Mucosa of descending colon (tissue), 3 donors: ENCODE data around the gene PACRG. TPM values are rescaled to one million over a fixed set of nuclear protein-coding genes. Genes with fewer than 3 reads are reported as not detected.
"Not testable (repeated sequence)": the region's sequence is repeated elsewhere in the genome, so short reads cannot be mapped to it uniquely, and the experiment has no call there.

ENCODE experiments used
- ATAC-seq: fragments of 200-7000 bp; cut with Tn5 transposase; one replicate; pipeline ENCODE4 v1.9.1; 2020; ENCODE audit warnings: mild to moderate bottlenecking, moderate library complexity
- DNase-seq, 3 donors: peaks; one replicate each; pipeline ENCODE4 v3.0.0-alpha.2; 2020
- H3K36me3 ChIP-seq: fragments of 200-600 bp; one replicate; pipeline ENCODE4 v1.8.0; 2021; ENCODE audit warnings: low read depth, mild to moderate bottlenecking
- H3K4me1 ChIP-seq: fragments of 200-600 bp; one replicate; pipeline ENCODE4 v1.8.0; 2021; ENCODE audit warnings: low read depth, mild to moderate bottlenecking
- H3K4me3 ChIP-seq: fragments of 200-600 bp; one replicate; pipeline ENCODE4 v1.8.0; 2021; ENCODE audit warnings: mild to moderate bottlenecking
- H3K9me3 ChIP-seq: fragments of 200-600 bp; one replicate; pipeline ENCODE4 v1.8.0; 2021; ENCODE audit warnings: mild to moderate bottlenecking
- intact Hi-C, 2 donors: fragments of 100-400 bp; cut with DNase I in 1 of 2; cut with micrococcal nuclease in 1 of 2; formaldehyde crosslinking; loops; one replicate each; pipeline versions ENCODE4 v1.11.0 to v1.11.1; 2022; cut with DNase I, micrococcal nuclease
- total RNA-seq, 3 donors: library from RNA; stranded (reverse); fragmentation: NEBNext Ultra II Directional in 2 of 3; extraction: Animal tissue kit (Norgen Biotek cat#: 25700) in 2 of 3; gene quantifications; one replicate each; pipeline versions ENCODE4 v1.2.1 to v1.2.4, GENCODE V29; 2021 to 2023
- TF ChIP-seq, protein P1 (sequence below): fragments of 200-600 bp; IDR thresholded peaks from one replicate; pipeline ENCODE4 v1.8.0; 2022; ENCODE audit warnings: antibody characterized with exemption, mild to moderate bottlenecking
- donor health status: DM: no; HTN: no; CAD: no; lungs with moderate emphysema.
- donor health status: DM: no; HTN: no; CAD: no.
- donor health status: DM: no; HTN: yes; CAD: no.

Gene PACRG
- total RNA-seq, 3 donors from 2014 or later: 1.1 to 1.5 (median 1.3) TPM

DNA sequence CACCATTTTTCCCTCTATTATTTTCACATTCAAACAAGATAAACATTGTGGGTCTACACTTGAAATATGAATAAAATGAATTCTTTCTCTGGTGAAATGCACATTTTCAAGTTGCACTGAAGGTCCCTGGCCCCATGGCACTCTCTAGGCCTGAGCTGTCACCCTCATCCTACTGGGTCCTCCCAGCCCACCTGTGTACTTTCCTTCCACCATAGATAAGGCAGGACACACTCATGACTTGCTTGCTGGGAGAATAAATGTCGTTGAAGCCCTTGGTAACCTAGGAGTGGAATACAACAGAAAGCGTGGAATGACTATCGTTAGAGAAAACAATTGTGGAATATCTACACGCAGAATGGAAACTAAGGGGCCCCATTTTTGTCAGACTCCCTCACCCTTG lies 585.8 kb downstream of the PACRG start:
- H3K4me1 ChIP-seq: no peaks in the 10 kb centered on the region
- no peaks in the 10 kb centered on the region for H3K36me3 ChIP-seq
- DNase-seq (no peak), ATAC-seq (no peak)
- TF ChIP-seq, protein P1, sequence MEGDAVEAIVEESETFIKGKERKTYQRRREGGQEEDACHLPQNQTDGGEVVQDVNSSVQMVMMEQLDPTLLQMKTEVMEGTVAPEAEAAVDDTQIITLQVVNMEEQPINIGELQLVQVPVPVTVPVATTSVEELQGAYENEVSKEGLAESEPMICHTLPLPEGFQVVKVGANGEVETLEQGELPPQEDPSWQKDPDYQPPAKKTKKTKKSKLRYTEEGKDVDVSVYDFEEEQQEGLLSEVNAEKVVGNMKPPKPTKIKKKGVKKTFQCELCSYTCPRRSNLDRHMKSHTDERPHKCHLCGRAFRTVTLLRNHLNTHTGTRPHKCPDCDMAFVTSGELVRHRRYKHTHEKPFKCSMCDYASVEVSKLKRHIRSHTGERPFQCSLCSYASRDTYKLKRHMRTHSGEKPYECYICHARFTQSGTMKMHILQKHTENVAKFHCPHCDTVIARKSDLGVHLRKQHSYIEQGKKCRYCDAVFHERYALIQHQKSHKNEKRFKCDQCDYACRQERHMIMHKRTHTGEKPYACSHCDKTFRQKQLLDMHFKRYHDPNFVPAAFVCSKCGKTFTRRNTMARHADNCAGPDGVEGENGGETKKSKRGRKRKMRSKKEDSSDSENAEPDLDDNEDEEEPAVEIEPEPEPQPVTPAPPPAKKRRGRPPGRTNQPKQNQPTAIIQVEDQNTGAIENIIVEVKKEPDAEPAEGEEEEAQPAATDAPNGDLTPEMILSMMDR: no peak
- no peaks in the 10 kb centered on the region for H3K9me3 ChIP-seq
- H3K4me3 ChIP-seq: no peak overlapping the region
- intact Hi-C loops: no loop called here

DNA sequence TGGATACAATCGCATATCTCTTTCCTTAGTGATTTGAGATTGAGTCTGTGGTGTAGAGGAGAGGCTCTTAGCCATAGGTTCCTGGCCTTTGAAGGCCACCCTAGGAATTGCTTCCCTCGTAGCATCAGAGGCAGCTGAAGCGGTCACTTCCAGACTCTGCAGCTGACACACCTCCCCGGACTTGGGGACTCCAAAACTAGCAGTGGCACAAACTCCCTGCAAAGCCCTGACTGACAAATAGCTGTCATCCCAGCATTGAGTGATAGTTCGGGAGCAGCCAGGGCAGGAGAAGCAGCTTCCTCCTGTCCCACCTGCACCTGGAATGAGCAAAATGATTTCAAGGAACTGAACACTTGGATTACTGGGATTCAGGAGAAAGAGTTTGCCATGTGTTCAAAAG lies 586.2 kb downstream of the PACRG start:
- DNase-seq (no peak), ATAC-seq (no peak)
- H3K4me3 ChIP-seq: no peak overlapping the region
- intact Hi-C loops: no loop called here
- H3K36me3 ChIP-seq: no peaks in the 10 kb centered on the region
- no peaks in the 10 kb centered on the region for H3K4me1 ChIP-seq
- TF ChIP-seq, protein P1: no peak
- H3K9me3 ChIP-seq: no peaks in the 10 kb centered on the region

- TF ChIP-seq, protein P1: no peak
- H3K4me3 ChIP-seq: no peak overlapping the region
- no peaks in the 10 kb centered on the region for H3K9me3 ChIP-seq
- no peaks in the 10 kb centered on the region for H3K36me3 ChIP-seq
- intact Hi-C loops: no loop called here
- no peaks in the 10 kb centered on the region for H3K4me1 ChIP-seq
- no peak for ATAC-seq
- no peak for DNase-seq
Observed at GRCh38 chr6:163314791-163315470, 587.2 kb downstream of the PACRG start.

DNA sequence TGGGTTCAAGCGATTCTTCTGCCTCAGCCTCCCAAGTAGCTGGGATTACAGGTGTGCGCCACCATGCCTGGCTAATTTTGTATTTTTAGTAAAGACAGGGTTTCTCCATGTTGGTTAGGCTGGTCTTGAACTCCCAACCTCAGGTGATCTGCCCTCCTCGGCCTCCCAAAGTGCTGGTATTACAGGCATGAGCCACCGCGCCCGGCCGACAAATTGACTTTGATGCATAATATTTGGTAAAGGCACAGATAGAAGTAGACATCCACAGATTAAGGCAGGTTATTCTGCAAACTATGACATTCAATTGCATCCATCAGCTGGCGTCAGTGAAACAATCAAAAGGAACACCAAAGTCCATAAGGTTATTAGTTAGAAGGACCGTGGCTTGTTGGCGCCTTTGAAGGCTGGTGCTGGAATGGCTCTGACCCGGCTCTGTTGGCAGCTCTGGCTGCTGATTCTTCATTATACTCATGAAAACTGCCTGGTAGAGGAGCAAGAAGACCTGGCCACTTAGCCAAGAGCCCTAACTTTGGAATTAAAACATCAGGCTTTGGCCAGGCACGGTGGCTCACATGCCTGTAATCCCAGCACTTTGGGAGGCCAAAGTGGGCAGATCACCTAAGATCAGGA lies 589.2 kb downstream of the PACRG start:
- not testable (repeated sequence) for H3K36me3 ChIP-seq, DNase-seq, H3K9me3 ChIP-seq

GRCh38 chr6:163318071-163318786 lies 590.5 kb downstream of the PACRG start:
- Histone ChIP-seq H3K4me1 (no peaks in the 10 kb centered on the region), H3K9me3 (no peaks in the 10 kb centered on the region), H3K4me3 (no peak overlapping the region), H3K36me3 (no peaks in the 10 kb centered on the region)
- intact Hi-C loops: no loop called here
- TF ChIP-seq, protein P1: no peak
- ATAC-seq (no peak), DNase-seq (no peak)

More for the DNA sequence above, 589.2 kb downstream of the PACRG start:
- intact Hi-C loops, ATAC-seq, H3K4me3 ChIP-seq, H3K4me1 ChIP-seq: not testable (repeated sequence)
